Endothelial cell of umbilical vein (primary cell): ENCODE data around the gene LIMCH1. TPM values are rescaled to one million over a fixed set of nuclear protein-coding genes. Genes with fewer than 3 reads are reported as not detected.

ENCODE experiments used
- BruUV-seq: library from RNA; stranded (reverse); fragments of 400-500 nt; replicated peaks from 2 replicates; lab custom pipeline; 2021; lab: Mats Ljungman, UMichigan
- CTCF ChIA-PET: fragments of 300-600, 350-600 bp; sonication (Branson Sonifier 250); formaldehyde crosslinking; loops from one replicate; lab custom pipeline; 2021; ENCODE audit warnings: antibody characterized with exemption, inconsistent platforms; lab: Charles Lee
- POLR2A ChIA-PET: fragments of 300-600, 350-600 bp; sonication (Branson Sonifier 250); formaldehyde crosslinking; loops from one replicate; lab custom pipeline; 2021; ENCODE audit warnings: antibody characterized with exemption, inconsistent platforms; lab: Charles Lee
- DNase-seq: peaks from one replicate; pipeline ENCODE4 v3.0.0-alpha.2; 2011; ENCODE audit warnings: low read depth, low spot score
- FAIRE-seq: peaks from 2 replicates; lab custom pipeline; 2011; peaks lifted over from hg19 to GRCh38; lab: Jason Lieb, UNC
- H2AFZ ChIP-seq: 2 replicates; pipeline ENCODE4 v1.6.0; 2012; ENCODE audit warnings: low read depth, low read length, control low read depth, inconsistent platforms
- H3K27ac ChIP-seq: 2 replicates; pipeline ENCODE4 v1.5.1; 2011; ENCODE audit warnings: low read depth, mild to moderate bottlenecking, control low read depth, low read length, moderate library complexity; ENCODE audit not compliant: insufficient read depth
- H3K27me3 ChIP-seq, 2 experiments: 2 replicates each; pipeline versions ENCODE4 v1.6.0 to v1.6.1; 2011; ENCODE audit warnings: low read length in 2 of 2, mixed read lengths in 1 of 2; ENCODE audit not compliant: control insufficient read depth in 2 of 2, insufficient read depth in 2 of 2
- H3K36me3 ChIP-seq, 2 experiments: 2 replicates in 1 of 2; 3 replicates in 1 of 2; pipeline ENCODE4 v1.5.1; 2011; ENCODE audit warnings: low read length in 2 of 2, mild to moderate bottlenecking in 1 of 2, moderate library complexity in 1 of 2; ENCODE audit not compliant: control insufficient read depth in 2 of 2, insufficient read depth in 2 of 2; ENCODE audit errors: extremely low read depth in 1 of 2
- H3K4me1 ChIP-seq: 3 replicates; pipeline ENCODE4 v1.5.1; 2011; ENCODE audit warnings: mild to moderate bottlenecking, low read length; ENCODE audit not compliant: control insufficient read depth, insufficient read depth; ENCODE audit errors: extremely low read depth
- H3K4me2 ChIP-seq: 2 replicates; pipeline ENCODE4 v1.6.1; 2011; ENCODE audit warnings: low read length, control low read depth, mixed read lengths; ENCODE audit not compliant: insufficient read depth
- H3K4me3 ChIP-seq, 3 experiments: fragments of 200-600 bp in 1 of 3; sonication (generic), shearing (Covaris generic) in 1 of 3; replicated peaks in 1 of 3; 2 replicates each; pipeline ENCODE4 v1.5.1; 2011 to 2016; ENCODE audit warnings: control low read depth in 3 of 3, low read length in 3 of 3, mild to moderate bottlenecking in 2 of 3, inconsistent platforms in 1 of 3, low read depth in 1 of 3, moderate library complexity in 1 of 3; ENCODE audit not compliant: insufficient read depth in 1 of 3
- H3K79me2 ChIP-seq: 2 replicates; pipeline ENCODE4 v1.6.0; 2012; ENCODE audit warnings: low read length, inconsistent platforms; ENCODE audit not compliant: control insufficient read depth, insufficient read depth
- H3K9ac ChIP-seq: replicated peaks from 2 replicates; pipeline ENCODE3; 2011; ENCODE audit warnings: low read length, control low read depth; ENCODE audit not compliant: insufficient read depth; ENCODE audit errors: extremely low read depth
- H3K9me1 ChIP-seq: replicated peaks from 3 replicates; pipeline ENCODE4 v1.6.0; 2011; ENCODE audit warnings: mild to moderate bottlenecking, low read length; ENCODE audit not compliant: control insufficient read depth, insufficient read depth; ENCODE audit errors: extremely low read depth
- H3K9me3 ChIP-seq: replicated peaks from 2 replicates; pipeline ENCODE4 v1.5.1; 2012; ENCODE audit warnings: low read length, inconsistent platforms; ENCODE audit not compliant: control insufficient read depth, insufficient read depth
- H4K20me1 ChIP-seq: replicated peaks from 2 replicates; pipeline ENCODE3; 2011; ENCODE audit warnings: mild to moderate bottlenecking, low read length; ENCODE audit not compliant: control insufficient read depth, insufficient read depth; ENCODE audit errors: extremely low read depth
- CTCF ChIP-seq, 2 donors: IDR thresholded peaks; 1 replicate in 1 of 2; 2 replicates in 1 of 2; pipeline ENCODE4 v1.5.1; 2011; ENCODE audit warnings: low read length in 2 of 2, mild to moderate bottlenecking in 2 of 2, moderate library complexity in 2 of 2, control low read depth in 1 of 2, inconsistent platforms in 1 of 2, low read depth in 1 of 2; ENCODE audit not compliant: insufficient read depth in 1 of 2; ENCODE audit errors: extremely low read depth in 1 of 2
- GATA2 ChIP-seq: IDR thresholded peaks from 2 replicates; pipeline ENCODE4 v1.7.0; 2011; ENCODE audit warnings: low read depth, mild to moderate bottlenecking, moderate library complexity, mixed read lengths, low read length; ENCODE audit not compliant: insufficient read length, insufficient read depth
- MAX ChIP-seq: IDR thresholded peaks from 2 replicates; pipeline ENCODE4 v1.6.1; 2011; ENCODE audit not compliant: insufficient read depth, insufficient read length
- MYC ChIP-seq: IDR thresholded peaks from one replicate; pipeline ENCODE4 v1.6.1; 2011; ENCODE audit warnings: mild to moderate bottlenecking, low read depth, low read length
- dilution Hi-C: fragments of 300-500 bp; cut with MboI; formaldehyde crosslinking; loops from one replicate; pipeline ENCODE4 v1.15.0; 2019; ENCODE audit warnings: low sequenced_read_pairs; ENCODE audit not compliant: extremely low pct_ligation_motif_present
- intact Hi-C: fragments of 100-400 bp; cut with micrococcal nuclease; formaldehyde crosslinking; loops from one replicate; pipeline ENCODE4 v1.10.0; 2022
- polyA plus RNA-seq, 4 experiments: library from polyadenylated mRNA; depleted of rRNA in 3 of 4; stranded (reverse) in 3 of 4; unstranded in 1 of 4; fragments of >200 nt; gene quantifications; 2 replicates each; pipeline versions ENCODE4 v1.2.1 to v1.2.3, GENCODE V29; 2011 to 2012; ENCODE audit warnings: missing spikeins in 1 of 4
- total RNA-seq: library from RNA; stranded (reverse); gene quantifications from 2 replicates; pipeline ENCODE4 v1.2.3, GENCODE V29; 2021

The LIMCH1 gene
- total and polyA plus RNA-seq, 2 donors (not counting 3 experiments of a cell fraction or from before 2014, with no cell fraction given), result 14.3 to 32.8 TPM

GRCh38 chr4:41586675-41587225 lies 48.8 kb downstream of the LIMCH1 start:
- no peak for TF ChIP-seq MAX
- no peak for TF ChIP-seq GATA2
- TF ChIP-seq CTCF (IDR thresholded peaks at IDR 0.05; ENCODE audit: extremely low read depth in 1 of 2, insufficient read depth in 1 of 2, low read depth in 1 of 2, low read length in 2 of 2), result no peak
- H4K20me1 ChIP-seq, result no peaks in the 10 kb centered on the region
- H2AFZ ChIP-seq, result no peak overlapping the region
- no peaks in the 10 kb centered on the region for H3K79me2 ChIP-seq
- H3K36me3 ChIP-seq, result no peaks in the 10 kb centered on the region
- H3K4me1 ChIP-seq, result no peaks in the 10 kb centered on the region
- H3K27me3 ChIP-seq, result peaks cover 12 to 13% of the 10 kb centered on the region in 2 experiments
- no peak overlapping the region for H3K9ac ChIP-seq
- no peaks in the 10 kb centered on the region for H3K9me1 ChIP-seq
- no peak for FAIRE-seq
- no peak overlapping the region for H3K4me3 ChIP-seq
- H3K9me3 ChIP-seq, result no peaks in the 10 kb centered on the region
- DNase-seq, result no peak
- no peak overlapping the region for H3K4me2 ChIP-seq
- dilution Hi-C loops, result no loop called here
- intact Hi-C loops, result no loop called here
- BruUV-seq, result no TSS peak
- H3K27ac ChIP-seq, result no peak overlapping the region
- POLR2A ChIA-PET, result no interaction called here
- CTCF ChIA-PET, result interaction anchor here (0.9 kb wide), 1 partner anchor 153 kb away, joined by 3 read pairs; no protein-coding TSS in a partner anchor

- no peak overlapping the region for H2AFZ ChIP-seq
- no TSS peak for BruUV-seq
- dilution Hi-C loops, result no loop called here
- ChIA-PET CTCF (interaction anchor here (0.9 kb wide), 1 partner anchor 154 kb away, joined by 3 read pairs; no protein-coding TSS in a partner anchor), POLR2A (no interaction called here)
- no peak overlapping the region for H3K4me2 ChIP-seq
- intact Hi-C loops, result no loop called here
- no peaks in the 10 kb centered on the region for H4K20me1 ChIP-seq
- DNase-seq, result no peak
- TF ChIP-seq MYC (no peak), GATA2 (no peak)
- H3K9me1 ChIP-seq, result no peaks in the 10 kb centered on the region
- no peaks in the 10 kb centered on the region for H3K79me2 ChIP-seq
- H3K36me3 ChIP-seq, result no peaks in the 10 kb centered on the region
- H3K27ac ChIP-seq, result no peak overlapping the region
- H3K9ac ChIP-seq, result no peak overlapping the region
- no peak for FAIRE-seq
- H3K4me1 ChIP-seq, result no peaks in the 10 kb centered on the region
- H3K27me3 ChIP-seq, result peaks cover 13 to 15% of the 10 kb centered on the region in 2 experiments
- H3K9me3 ChIP-seq, result no peaks in the 10 kb centered on the region
- H3K4me3 ChIP-seq, result no peak overlapping the region
These were observed 49.3 kb downstream of the LIMCH1 start for GRCh38 chr4:41587286-41587685.
